ENCODE data around the gene STX8.
"Not testable (repeated sequence)": the region's sequence is repeated elsewhere in the genome, so short reads cannot be mapped to it uniquely, and the experiment has no call there.

Gene STX8

GRCh38 chr17:9554715-9555114 is 20.9 kb downstream of the STX8 start:
- DNase-seq (ENCODE audit: low read depth), result not testable (repeated sequence)

GRCh38 chr17:9553596-9553995 is 22.0 kb downstream of the STX8 start:
- no peak for DNase-seq (ENCODE audit: low read depth)

GRCh38 chr17:9553181-9553580 is 22.4 kb downstream of the STX8 start:
- DNase-seq (ENCODE audit: low read depth), result no peak

GRCh38 chr17:9549215-9549614 is 26.4 kb downstream of the STX8 start:
- no peak for DNase-seq (ENCODE audit: low read depth)

- DNase-seq (ENCODE audit: low read depth), result no peak
These were observed 31.4 kb downstream of the STX8 start for GRCh38 chr17:9544221-9544620.

- DNase-seq (ENCODE audit: low read depth), result no peak
These were observed 33.9 kb downstream of the STX8 start for GRCh38 chr17:9541718-9542117.

GRCh38 chr17:9538626-9539025 is 37.0 kb downstream of the STX8 start:
- no peak for DNase-seq (ENCODE audit: low read depth)

- DNase-seq (ENCODE audit: low read depth), result no peak
These were observed 38.3 kb downstream of the STX8 start for GRCh38 chr17:9537177-9537776.

GRCh38 chr17:9536061-9536460 is 39.6 kb downstream of the STX8 start:
- no peak for DNase-seq (ENCODE audit: low read depth)

GRCh38 chr17:9533441-9533840 is 42.2 kb downstream of the STX8 start:
- no peak for DNase-seq (ENCODE audit: low read depth)

- DNase-seq (ENCODE audit: low read depth), result no peak
These were observed 42.9 kb downstream of the STX8 start for GRCh38 chr17:9532715-9533114.

GRCh38 chr17:9531034-9531433 is 44.6 kb downstream of the STX8 start:
- no peak for DNase-seq (ENCODE audit: low read depth)

- no peak for DNase-seq (ENCODE audit: low read depth)
These were observed 46.5 kb downstream of the STX8 start for GRCh38 chr17:9529033-9529700.

- DNase-seq (ENCODE audit: low read depth), result no peak
These were observed 47.8 kb downstream of the STX8 start for GRCh38 chr17:9527788-9528187.

- peak; percentile 16 for DNase-seq (ENCODE audit: low read depth)
These were observed 53.5 kb downstream of the STX8 start for GRCh38 chr17:9522074-9522473.

- DNase-seq (ENCODE audit: low read depth), result no peak
These were observed 54.6 kb downstream of the STX8 start for GRCh38 chr17:9521062-9521461.

GRCh38 chr17:9520649-9521048 is 55.0 kb downstream of the STX8 start:
- no peak for DNase-seq (ENCODE audit: low read depth)

GRCh38 chr17:9519583-9520272 is 55.9 kb downstream of the STX8 start:
- DNase-seq (ENCODE audit: low read depth), result no peak

- no peak for DNase-seq (ENCODE audit: low read depth)
These were observed 58.2 kb downstream of the STX8 start for GRCh38 chr17:9517396-9517795.

- DNase-seq (ENCODE audit: low read depth), result no peak
These were observed 62.4 kb downstream of the STX8 start for GRCh38 chr17:9513266-9513665.

- no peak for DNase-seq (ENCODE audit: low read depth)
These were observed 63.1 kb downstream of the STX8 start for GRCh38 chr17:9512323-9513168.

GRCh38 chr17:9509236-9509816 is 66.3 kb downstream of the STX8 start:
- DNase-seq (ENCODE audit: low read depth), result no peak
